ENCODE measurements around the gene C19orf85.
A peak's percentile ranks its signal among the peaks of the same experiment; 100 is the strongest.

The C19orf85 gene

GRCh38 chr19:55488986-55489710, 24.6 kb upstream of the C19orf85 start:
- DNase-seq: no peak

GRCh38 chr19:55487924-55488687, 23.6 kb upstream of the C19orf85 start, which contains the start of gene SSC5D:
TSS of gene SSC5D (plus strand) at chr19:55488436. CDS start at chr19:55488590, 154 bp downstream.
- DNase-seq: no peak

- DNase-seq: peak; percentile 59
Measured at GRCh38 chr19:55486971-55487923, 22.7 kb upstream of the C19orf85 start.

- DNase-seq: no peak
Measured at GRCh38 chr19:55486043-55486970, 21.8 kb upstream of the C19orf85 start.

- no peak for DNase-seq
Measured at GRCh38 chr19:55485439-55486011, 21.0 kb upstream of the C19orf85 start.

- DNase-seq: peak; percentile 64
Measured at GRCh38 chr19:55484593-55485438, 20.3 kb upstream of the C19orf85 start, which contains the start of gene NAT14. TSS of gene NAT14 (plus strand) at chr19:55485188. CDS start at chr19:55485709, 521 bp downstream.

GRCh38 chr19:55483706-55484592, 19.4 kb upstream of the C19orf85 start:
- DNase-seq: no peak

- no peak for DNase-seq
Measured at GRCh38 chr19:55482967-55483705, 18.6 kb upstream of the C19orf85 start.

GRCh38 chr19:55482156-55482961, 17.8 kb upstream of the C19orf85 start:
- DNase-seq: no peak

GRCh38 chr19:55481794-55482155, 17.2 kb upstream of the C19orf85 start:
- no peak for DNase-seq

- no peak for DNase-seq
Measured at GRCh38 chr19:55481148-55481793, 16.7 kb upstream of the C19orf85 start.

GRCh38 chr19:55479451-55480230, 15.1 kb upstream of the C19orf85 start:
- no peak for DNase-seq

- DNase-seq: no peak
Measured at GRCh38 chr19:55479045-55479444, 14.5 kb upstream of the C19orf85 start.

GRCh38 chr19:55478364-55478763, 13.8 kb upstream of the C19orf85 start:
- no peak for DNase-seq

- DNase-seq: no peak
Measured at GRCh38 chr19:55477905-55478304, 13.4 kb upstream of the C19orf85 start.

- peak; percentile 99 for DNase-seq
Measured at GRCh38 chr19:55476100-55476775, 11.7 kb upstream of the C19orf85 start, which contains the start of gene ZNF628. TSS of gene ZNF628 (plus strand) at chr19:55476617. CDS start at chr19:55479911, 3,294 bp downstream.

Measured in activated naive CD4-positive, alpha-beta T cell treated with Interleukin-2 at 50 U/mL for 16 hours (primary cell).